ENCODE data around the gene IL10RB.

GRCh38 chr21:33293811-33294216 lies 27.6 kb downstream of the IL10RB start:
- TF ChIP-seq POLR2A (IDR thresholded peaks at IDR 0.05; ENCODE audit: low read depth, low read length): no peak
- no peak for TF ChIP-seq SRF (IDR thresholded peaks at IDR 0.05; ENCODE audit: low read depth in 2 of 2, low read length in 2 of 2)
